ENCODE measurements around the gene PIP5KL1.

PIP5KL1 gene, protein sequence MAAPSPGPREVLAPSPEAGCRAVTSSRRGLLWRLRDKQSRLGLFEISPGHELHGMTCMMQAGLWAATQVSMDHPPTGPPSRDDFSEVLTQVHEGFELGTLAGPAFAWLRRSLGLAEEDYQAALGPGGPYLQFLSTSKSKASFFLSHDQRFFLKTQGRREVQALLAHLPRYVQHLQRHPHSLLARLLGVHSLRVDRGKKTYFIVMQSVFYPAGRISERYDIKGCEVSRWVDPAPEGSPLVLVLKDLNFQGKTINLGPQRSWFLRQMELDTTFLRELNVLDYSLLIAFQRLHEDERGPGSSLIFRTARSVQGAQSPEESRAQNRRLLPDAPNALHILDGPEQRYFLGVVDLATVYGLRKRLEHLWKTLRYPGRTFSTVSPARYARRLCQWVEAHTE

GRCh38 chr9:127930231-127931091 lies at the start of gene PIP5KL1:
Gene PIP5KL1, minus strand, starts transcription at chr9:127930777. Its CDS starts 25 bp downstream, at chr9:127930752.
- peak; percentile 87 for DNase-seq
- peak within 1 kb of the TSS; percentile 56 for H3K4me3 ChIP-seq (ENCODE audit: low read length)

GRCh38 chr9:127980060-127980705 lies 49.6 kb upstream of the PIP5KL1 start:
- Histone ChIP-seq H3F3A (ENCODE audit: insufficient read depth, low read length) (peaks cover 19% of the 10 kb centered on the region), H3K27me3 (replicated peaks; ENCODE audit: insufficient read depth, low read length) (no peaks in the 10 kb centered on the region), H3K4me1 (ENCODE audit: low read length) (peaks cover 28% of the 10 kb centered on the region), H3K9me3 (replicated peaks; ENCODE audit: insufficient read depth, low read length) (no peaks in the 10 kb centered on the region), H3K9me2 (replicated peaks; ENCODE audit: insufficient read depth, low read length) (no peaks in the 10 kb centered on the region), H4K20me1 (ENCODE audit: insufficient read depth, low read length) (0 out of 2 replicates have a peak, but pooled peaks cover 3% of the 10 kb centered on the region), H3K4me2 (ENCODE audit: low read depth, low read length) (peak overlapping the region; percentile 85), H3K79me2 (ENCODE audit: low read length) (peaks cover 56% of the 10 kb centered on the region), H3K36me3 (replicated peaks; ENCODE audit: insufficient read depth, low read length) (no peaks in the 10 kb centered on the region), H2AFZ (ENCODE audit: low read length) (peak overlapping the region; percentile 7; the same call in 1 of the 2 replicates), H3K9ac (ENCODE audit: low read length) (peak overlapping the region; percentile 61), H3K27ac (ENCODE audit: low read length) (peak overlapping the region; percentile 66; the same call in 1 of the 2 replicates), H3K4me3 (ENCODE audit: low read length) (peak overlapping the region; percentile 77)
- peak; percentile 67 for DNase-seq
- TF ChIP-seq EZH2phosphoT487 (IDR thresholded peaks at IDR 0.05; ENCODE audit: low read length) = no peak

More at GRCh38 chr9:127930231-127931091, at the start of gene PIP5KL1:
- H3K36me3 ChIP-seq (replicated peaks; ENCODE audit: insufficient read depth, low read length) = no peaks in the 10 kb centered on the region
- peak within 1 kb of the TSS; percentile 5; the same call in 1 of the 2 replicates for H2AFZ ChIP-seq (ENCODE audit: low read length)
- peak within 1 kb of the TSS; percentile 51; the same call in 1 of the 2 replicates for H3K9ac ChIP-seq (ENCODE audit: low read length)
- 0 out of 2 replicates have a peak, but pooled peaks cover 1% of the 10 kb centered on the region for H4K20me1 ChIP-seq (ENCODE audit: insufficient read depth, low read length)
- H3K4me1 ChIP-seq (ENCODE audit: low read length) = peaks cover 36% of the 10 kb centered on the region
- TF ChIP-seq EZH2 (optimal IDR thresholded peaks at IDR 0.05; ENCODE audit: low read depth, low read length) = no peak
- no peak for TF ChIP-seq CTCF (IDR thresholded peaks at IDR 0.05; ENCODE audit: low read length)
- TF ChIP-seq EZH2phosphoT487 (IDR thresholded peaks at IDR 0.05; ENCODE audit: low read length) = no peak
- no peaks in the 10 kb centered on the region for H3K27me3 ChIP-seq (replicated peaks; ENCODE audit: insufficient read depth, low read length)
- no peaks in the 10 kb centered on the region for H3K9me3 ChIP-seq (replicated peaks; ENCODE audit: insufficient read depth, low read length)
- H3F3A ChIP-seq (ENCODE audit: insufficient read depth, low read length) = peaks cover 52% of the 10 kb centered on the region
- peaks cover 14% of the 10 kb centered on the region for H3K79me2 ChIP-seq (ENCODE audit: low read length)
- H3K27ac ChIP-seq (ENCODE audit: low read length) = no peak within 1 kb of the TSS; the same call in 1 of the 2 replicates
- H3K9me2 ChIP-seq (replicated peaks; ENCODE audit: insufficient read depth, low read length) = no peaks in the 10 kb centered on the region
- H3K4me2 ChIP-seq (ENCODE audit: low read depth, low read length) = peak within 1 kb of the TSS; percentile 96

- Histone ChIP-seq H4K20me1 (ENCODE audit: insufficient read depth, low read length) (0 out of 2 replicates have a peak, but pooled peaks cover 3% of the 10 kb centered on the region), H3K27me3 (replicated peaks; ENCODE audit: insufficient read depth, low read length) (no peaks in the 10 kb centered on the region), H3K79me2 (ENCODE audit: low read length) (peaks cover 63% of the 10 kb centered on the region), H3K9me3 (replicated peaks; ENCODE audit: insufficient read depth, low read length) (no peaks in the 10 kb centered on the region), H2AFZ (ENCODE audit: low read length) (peak overlapping the region; percentile 33; the same call in 1 of the 2 replicates), H3K9me2 (replicated peaks; ENCODE audit: insufficient read depth, low read length) (no peaks in the 10 kb centered on the region), H3F3A (ENCODE audit: insufficient read depth, low read length) (peaks cover 19% of the 10 kb centered on the region), H3K9ac (ENCODE audit: low read length) (peak overlapping the region; percentile 61), H3K27ac (ENCODE audit: low read length) (peak overlapping the region; percentile 66; the same call in 1 of the 2 replicates), H3K4me2 (ENCODE audit: low read depth, low read length) (peak overlapping the region; percentile 85), H3K36me3 (replicated peaks; ENCODE audit: insufficient read depth, low read length) (no peaks in the 10 kb centered on the region), H3K4me3 (ENCODE audit: low read length) (peak overlapping the region; percentile 77), H3K4me1 (ENCODE audit: low read length) (peaks cover 29% of the 10 kb centered on the region)
- TF ChIP-seq CTCF (IDR thresholded peaks at IDR 0.05; ENCODE audit: low read length) = no peak
- TF ChIP-seq EZH2phosphoT487 (IDR thresholded peaks at IDR 0.05; ENCODE audit: low read length) = no peak
- TF ChIP-seq EZH2 (optimal IDR thresholded peaks at IDR 0.05; ENCODE audit: low read depth, low read length) = no peak
- peak; percentile 79 for DNase-seq
Measured at GRCh38 chr9:127979333-127980059, 48.9 kb upstream of the PIP5KL1 start.

Data from MM.1S (cell line).